Mesenchymal stem cell (in vitro differentiated cells and primary cell): ENCODE results near the gene LRRC45.
A peak's percentile ranks its signal among the peaks of the same experiment; 100 is the strongest.

Source experiments
- DNase-seq: peaks from one replicate; pipeline ENCODE4 v3.0.0-alpha.2; 2013
- H2AFZ ChIP-seq: one replicate; pipeline ENCODE4 v1.6.1; 2013; ENCODE audit warnings: low read depth, mild to moderate bottlenecking, control low read depth, inconsistent platforms, low read length, moderate library complexity
- H2AK5ac ChIP-seq: 2 replicates; pipeline ENCODE4 v1.6.1; 2013; ENCODE audit warnings: low read length, moderate library complexity, mild to moderate bottlenecking, inconsistent platforms; ENCODE audit not compliant: severe bottlenecking
- H2BK120ac ChIP-seq: one replicate; pipeline ENCODE4 v1.6.1; 2013; ENCODE audit warnings: low read depth, mild to moderate bottlenecking, inconsistent platforms, low read length, moderate library complexity
- H2BK12ac ChIP-seq, 2 experiments: one replicate each; pipeline ENCODE4 v1.6.1; 2013; ENCODE audit warnings: inconsistent platforms in 2 of 2, low read length in 2 of 2, mild to moderate bottlenecking in 2 of 2, moderate library complexity in 2 of 2, control low read depth in 1 of 2
- H2BK15ac ChIP-seq: one replicate; pipeline ENCODE4 v1.6.1; 2013; ENCODE audit warnings: mild to moderate bottlenecking, low read depth, inconsistent platforms; ENCODE audit not compliant: poor library complexity, severe bottlenecking
- H2BK5ac ChIP-seq: 2 replicates; pipeline ENCODE4 v1.6.1; 2013; ENCODE audit warnings: low read depth, mild to moderate bottlenecking, low read length, control low read depth, inconsistent platforms; ENCODE audit not compliant: poor library complexity, severe bottlenecking
- H3K14ac ChIP-seq, 2 experiments: one replicate each; pipeline ENCODE4 v1.6.1; 2013; ENCODE audit warnings: inconsistent platforms in 2 of 2, low read length in 2 of 2, control low read depth in 1 of 2, mild to moderate bottlenecking in 1 of 2, moderate library complexity in 1 of 2
- H3K18ac ChIP-seq, 2 experiments: one replicate each; pipeline ENCODE4 v1.6.1; 2013; ENCODE audit warnings: inconsistent platforms in 2 of 2, low read length in 2 of 2, control low read depth in 1 of 2, low read depth in 1 of 2, mild to moderate bottlenecking in 1 of 2
- H3K23ac ChIP-seq, 2 experiments: one replicate each; pipeline ENCODE4 v1.6.1; 2013; ENCODE audit warnings: inconsistent platforms in 2 of 2, low read length in 2 of 2, mild to moderate bottlenecking in 2 of 2, moderate library complexity in 2 of 2, control low read depth in 1 of 2
- H3K27ac ChIP-seq: 2 replicates; pipeline ENCODE4 v1.5.1; 2013; ENCODE audit warnings: mild to moderate bottlenecking, moderate library complexity, low read length, control low read depth, inconsistent platforms; ENCODE audit not compliant: poor library complexity, severe bottlenecking
- H3K27me3 ChIP-seq, 2 experiments: 2 replicates each; pipeline versions ENCODE4 v1.6.1 to v1.7.0; 2013; ENCODE audit warnings: low read length in 2 of 2, mild to moderate bottlenecking in 2 of 2, moderate library complexity in 2 of 2, control low read depth in 1 of 2, inconsistent platforms in 1 of 2; ENCODE audit not compliant: control insufficient read depth in 1 of 2, insufficient read depth in 1 of 2
- H3K36me3 ChIP-seq, 2 experiments: 2 replicates each; pipeline versions ENCODE4 v1.6.1 to v1.7.0; 2013; ENCODE audit warnings: low read length in 2 of 2, control low read depth in 1 of 2, inconsistent platforms in 1 of 2, low read depth in 1 of 2, mild to moderate bottlenecking in 1 of 2; ENCODE audit not compliant: insufficient read depth in 2 of 2, control insufficient read depth in 1 of 2
- H3K4ac ChIP-seq, 2 experiments: one replicate each; pipeline ENCODE4 v1.6.1; 2013; ENCODE audit warnings: inconsistent platforms in 2 of 2, low read length in 2 of 2, mild to moderate bottlenecking in 2 of 2, moderate library complexity in 2 of 2, control low read depth in 1 of 2, low read depth in 1 of 2
- H3K4me1 ChIP-seq: 2 replicates; pipeline ENCODE4 v1.6.1; 2013; ENCODE audit warnings: low read depth, low read length, control low read depth; ENCODE audit not compliant: control insufficient read depth, insufficient read depth
- H3K4me2 ChIP-seq: 2 replicates; pipeline ENCODE4 v1.6.1; 2013; ENCODE audit warnings: low read length, mild to moderate bottlenecking, inconsistent platforms; ENCODE audit not compliant: poor library complexity, severe bottlenecking
- H3K4me3 ChIP-seq, 2 experiments: 2 replicates each; pipeline versions ENCODE4 v1.5.1 to v1.7.0; 2013; ENCODE audit warnings: low read length in 2 of 2, mild to moderate bottlenecking in 2 of 2, control low read depth in 1 of 2, low read depth in 1 of 2; ENCODE audit not compliant: insufficient read depth in 1 of 2
- H3K79me1 ChIP-seq: replicated peaks from 2 replicates; pipeline ENCODE4 v1.6.1; 2013; ENCODE audit warnings: mild to moderate bottlenecking, control low read depth, low read length, inconsistent platforms; ENCODE audit not compliant: poor library complexity, severe bottlenecking
- H3K9ac ChIP-seq: 2 replicates; pipeline ENCODE4 v1.7.0; 2013; ENCODE audit warnings: mild to moderate bottlenecking, low read length, moderate library complexity
- H3K9me3 ChIP-seq: 2 replicates; pipeline ENCODE4 v1.7.0; 2013; ENCODE audit warnings: mild to moderate bottlenecking, low read length; ENCODE audit not compliant: control insufficient read depth
- H4K8ac ChIP-seq: one replicate; pipeline ENCODE4 v1.6.1; 2013; ENCODE audit warnings: inconsistent platforms, mild to moderate bottlenecking, low read length, moderate library complexity
- H4K91ac ChIP-seq: one replicate; pipeline ENCODE4 v1.6.1; 2013; ENCODE audit warnings: mild to moderate bottlenecking, low read length, inconsistent platforms
- WGBS: methylation state at CpG from one replicate; pipeline ENCODE4 v1.1.7; 2013; ENCODE audit warnings: mixed read lengths; 5-methylcytosine and 5-hydroxymethylcytosine counted together

LRRC45 gene

GRCh38 chr17:81984773-81985410, 38.2 kb upstream of the LRRC45 start:
- H3K9ac ChIP-seq: no peak overlapping the region
- peak overlapping the region in 1 of 2 experiments; percentile 34 for H3K4me3 ChIP-seq
- no peak overlapping the region for H2BK120ac ChIP-seq
- peak overlapping the region; percentile 87 for H4K91ac ChIP-seq
- H3K36me3 ChIP-seq: peaks cover 46 to 67% of the 10 kb centered on the region in 2 experiments
- H3K18ac ChIP-seq: no peak overlapping the region
- H3K27ac ChIP-seq: no peak overlapping the region
- peaks cover 37% of the 10 kb centered on the region for H3K79me1 ChIP-seq
- H3K27me3 ChIP-seq: no peaks in the 10 kb centered on the region
- WGBS: 98% methylated on average over 20 of the region's 21 CpGs
- H2BK15ac ChIP-seq: no peak overlapping the region
- DNase-seq: no peak
- no peak overlapping the region for H3K14ac ChIP-seq
- no peak overlapping the region for H2BK12ac ChIP-seq
- no peak overlapping the region for H3K4ac ChIP-seq
- peak overlapping the region; percentile 77 for H4K8ac ChIP-seq
- no peaks in the 10 kb centered on the region for H3K9me3 ChIP-seq
- H2AK5ac ChIP-seq: no peak overlapping the region
- no peak overlapping the region for H3K23ac ChIP-seq
- no peak overlapping the region for H2BK5ac ChIP-seq
- H2AFZ ChIP-seq: no peak overlapping the region
- no peak overlapping the region for H3K4me2 ChIP-seq
- peaks cover 10% of the 10 kb centered on the region for H3K4me1 ChIP-seq

GRCh38 chr17:81986606-81987005, 36.5 kb upstream of the LRRC45 start:
- H4K91ac ChIP-seq: no peak overlapping the region

GRCh38 chr17:81987161-81987770, 35.8 kb upstream of the LRRC45 start:
- no peak overlapping the region for H2BK15ac ChIP-seq
- no peak overlapping the region for H2AK5ac ChIP-seq
- no peak overlapping the region for H2BK12ac ChIP-seq
- no peak overlapping the region for H3K4me2 ChIP-seq
- H4K8ac ChIP-seq: no peak overlapping the region
- no peak overlapping the region for H3K18ac ChIP-seq
- H2AFZ ChIP-seq: no peak overlapping the region
- no peak overlapping the region for H2BK120ac ChIP-seq
- peaks cover 25% of the 10 kb centered on the region for H3K4me1 ChIP-seq
- no peak overlapping the region for H2BK5ac ChIP-seq
- peaks cover 38% of the 10 kb centered on the region for H3K79me1 ChIP-seq
- H4K91ac ChIP-seq: no peak overlapping the region
- H3K4me3 ChIP-seq: no peak overlapping the region
- H3K36me3 ChIP-seq: peaks cover 36 to 78% of the 10 kb centered on the region in 2 experiments
- H3K4ac ChIP-seq: no peak overlapping the region
- no peaks in the 10 kb centered on the region for H3K27me3 ChIP-seq
- 97% methylated on average over 26 of the region's 26 CpGs for WGBS
- no peak overlapping the region for H3K23ac ChIP-seq
- H3K14ac ChIP-seq: no peak overlapping the region
- H3K27ac ChIP-seq: no peak overlapping the region
- H3K9ac ChIP-seq: no peak overlapping the region
- DNase-seq: no peak
- no peaks in the 10 kb centered on the region for H3K9me3 ChIP-seq

More at GRCh38 chr17:81986606-81987005, 36.5 kb upstream of the LRRC45 start:
- no peak overlapping the region for H3K4ac ChIP-seq
- H3K36me3 ChIP-seq: peaks cover 37 to 73% of the 10 kb centered on the region in 2 experiments
- H3K4me3 ChIP-seq: no peak overlapping the region
- H3K27me3 ChIP-seq: no peaks in the 10 kb centered on the region
- no peak overlapping the region for H2BK5ac ChIP-seq
- H2BK120ac ChIP-seq: no peak overlapping the region
- no peak overlapping the region for H2BK15ac ChIP-seq
- no peak overlapping the region for H3K4me2 ChIP-seq
- no peak overlapping the region for H2BK12ac ChIP-seq
- peaks cover 38% of the 10 kb centered on the region for H3K79me1 ChIP-seq
- H2AFZ ChIP-seq: no peak overlapping the region
- no peak overlapping the region for H3K23ac ChIP-seq
- H4K8ac ChIP-seq: no peak overlapping the region
- no peak overlapping the region for H3K14ac ChIP-seq
- no peak overlapping the region for H3K18ac ChIP-seq
- no peak overlapping the region for H3K27ac ChIP-seq
- H3K9me3 ChIP-seq: no peaks in the 10 kb centered on the region
- DNase-seq: no peak
- H3K9ac ChIP-seq: no peak overlapping the region
- WGBS: 98% methylated on average over 26 of the region's 26 CpGs
- H3K4me1 ChIP-seq: peaks cover 19% of the 10 kb centered on the region
- no peak overlapping the region for H2AK5ac ChIP-seq

- no peak overlapping the region for H2BK15ac ChIP-seq
- peak overlapping the region; percentile 19 for H4K8ac ChIP-seq
- H2BK12ac ChIP-seq: peak overlapping the region in 1 of 2 experiments; percentile 66
- WGBS: 94% methylated on average over 25 of the region's 25 CpGs
- H2AFZ ChIP-seq: no peak overlapping the region
- H3K14ac ChIP-seq: peak overlapping the region in 1 of 2 experiments; percentile 53
- peaks cover 21 to 78% of the 10 kb centered on the region in 2 experiments for H3K36me3 ChIP-seq
- no peaks in the 10 kb centered on the region for H3K9me3 ChIP-seq
- H3K27me3 ChIP-seq: no peaks in the 10 kb centered on the region
- no peak overlapping the region for H3K9ac ChIP-seq
- peak overlapping the region in 1 of 2 experiments; percentile 65 for H3K4ac ChIP-seq
- peaks cover 54% of the 10 kb centered on the region for H3K79me1 ChIP-seq
- H2AK5ac ChIP-seq: no peak overlapping the region
- H2BK120ac ChIP-seq: no peak overlapping the region
- no peak overlapping the region for H3K4me2 ChIP-seq
- peak overlapping the region; percentile 55 to 82 for H3K18ac ChIP-seq
- no peak for DNase-seq
- H3K4me3 ChIP-seq: no peak overlapping the region
- H3K27ac ChIP-seq: no peak overlapping the region
- no peak overlapping the region for H2BK5ac ChIP-seq
- peak overlapping the region; percentile 4 for H4K91ac ChIP-seq
- H3K4me1 ChIP-seq: peaks cover 39% of the 10 kb centered on the region
- no peak overlapping the region for H3K23ac ChIP-seq
These were observed 32.0 kb upstream of the LRRC45 start for GRCh38 chr17:81990836-81991683.
